ENCODE measurements around the gene ARID4A.

Gene ARID4A

GRCh38 chr14:58288106-58288792 is 10.1 kb upstream of the ARID4A start:
- H3K36me3 ChIP-seq (ENCODE audit: control insufficient read depth in 1 of 2, insufficient read depth in 2 of 2, low read length in 2 of 2) = peaks cover 22 to 65% of the 10 kb centered on the region in 2 donors
- H3K27ac ChIP-seq (ENCODE audit: low read depth, low read length) = no peak overlapping the region

GRCh38 chr14:58291646-58292045 is 6.7 kb upstream of the ARID4A start:
- H3K27me3 ChIP-seq (ENCODE audit: control insufficient read depth in 1 of 2, insufficient read depth in 2 of 2, low read length in 2 of 2) = no peaks in the 10 kb centered on the region
- H3K27ac ChIP-seq (ENCODE audit: low read depth, low read length) = no peak overlapping the region
- H3K4me3 ChIP-seq (ENCODE audit: low read depth in 1 of 2, low read length in 2 of 2) = no peak overlapping the region
- no peaks in the 10 kb centered on the region for H3K9me3 ChIP-seq (ENCODE audit: control insufficient read depth in 1 of 2, low read length in 2 of 2)
- H3K36me3 ChIP-seq (ENCODE audit: control insufficient read depth in 1 of 2, insufficient read depth in 2 of 2, low read length in 2 of 2) = peaks cover 21 to 63% of the 10 kb centered on the region in 2 donors
- no peak overlapping the region for H3K9ac ChIP-seq (ENCODE audit: low read depth in 1 of 2, low read length in 2 of 2)
- peaks cover 3 to 8% of the 10 kb centered on the region in 2 donors for H3K4me1 ChIP-seq (ENCODE audit: control insufficient read depth in 1 of 2, insufficient read depth in 2 of 2, low read length in 2 of 2)

More at GRCh38 chr14:58288106-58288792, 10.1 kb upstream of the ARID4A start:
- Histone ChIP-seq H3K9me3 (ENCODE audit: control insufficient read depth in 1 of 2, low read length in 2 of 2) (no peaks in the 10 kb centered on the region), H3K9ac (ENCODE audit: low read depth in 1 of 2, low read length in 2 of 2) (no peak overlapping the region), H3K27me3 (ENCODE audit: control insufficient read depth in 1 of 2, insufficient read depth in 2 of 2, low read length in 2 of 2) (no peaks in the 10 kb centered on the region), H3K4me3 (ENCODE audit: low read depth in 1 of 2, low read length in 2 of 2) (no peak overlapping the region), H3K4me1 (ENCODE audit: control insufficient read depth in 1 of 2, insufficient read depth in 2 of 2, low read length in 2 of 2) (peaks cover 0 to 15% of the 10 kb centered on the region in 2 donors)

DNA sequence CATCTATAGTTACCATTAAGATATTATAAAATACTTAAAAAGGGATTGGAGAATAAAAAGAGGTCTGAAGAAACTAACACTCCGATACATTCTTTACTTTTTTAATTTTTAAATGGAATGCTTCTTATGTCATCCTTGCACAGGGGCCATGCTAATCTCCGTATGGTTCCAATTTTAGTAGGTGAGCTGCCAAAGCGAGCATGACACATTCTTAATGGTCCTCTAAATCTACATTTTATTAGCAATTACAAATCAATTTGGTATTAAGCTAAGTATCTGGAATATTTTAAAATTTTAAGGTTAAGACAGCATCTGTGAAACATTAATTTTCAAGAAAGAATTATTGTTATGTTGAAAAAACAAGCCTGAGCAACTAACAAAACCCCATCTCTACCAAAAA is 6.2 kb upstream of the ARID4A start:
- Histone ChIP-seq H3K9me3 (ENCODE audit: control insufficient read depth in 1 of 2, low read length in 2 of 2) (no peaks in the 10 kb centered on the region), H3K36me3 (ENCODE audit: control insufficient read depth in 1 of 2, insufficient read depth in 2 of 2, low read length in 2 of 2) (peaks cover 21 to 61% of the 10 kb centered on the region in 2 donors), H3K4me3 (ENCODE audit: low read depth in 1 of 2, low read length in 2 of 2) (no peak overlapping the region), H3K27ac (ENCODE audit: low read depth, low read length) (no peak overlapping the region), H3K4me1 (ENCODE audit: control insufficient read depth in 1 of 2, insufficient read depth in 2 of 2, low read length in 2 of 2) (peaks cover 3 to 8% of the 10 kb centered on the region in 2 donors), H3K27me3 (ENCODE audit: control insufficient read depth in 1 of 2, insufficient read depth in 2 of 2, low read length in 2 of 2) (no peaks in the 10 kb centered on the region), H3K9ac (ENCODE audit: low read depth in 1 of 2, low read length in 2 of 2) (no peak overlapping the region)

DNA sequence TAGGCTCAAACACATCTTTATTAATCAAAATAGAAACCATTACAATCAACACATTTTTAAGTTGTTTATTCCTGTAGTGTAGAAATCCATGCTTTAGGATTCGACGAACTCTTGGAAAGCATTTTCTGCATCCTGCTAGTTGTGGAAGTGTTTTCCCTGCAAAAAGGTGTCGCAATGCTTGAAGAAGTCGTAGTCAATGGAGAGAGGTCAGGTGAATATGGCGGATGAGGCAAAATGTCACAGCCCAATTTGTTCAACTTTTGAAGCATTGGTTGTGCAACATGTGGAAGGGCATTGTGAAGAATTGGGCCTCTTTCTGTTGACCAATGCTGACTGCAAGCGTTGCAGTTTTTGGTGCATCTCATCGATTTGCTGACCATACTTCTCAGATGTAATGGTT is 4.2 kb upstream of the ARID4A start:
- no peak overlapping the region for H3K4me3 ChIP-seq (ENCODE audit: low read depth in 1 of 2, low read length in 2 of 2)
- no peak overlapping the region for H3K27ac ChIP-seq (ENCODE audit: low read depth, low read length)
- H3K9ac ChIP-seq (ENCODE audit: low read depth in 1 of 2, low read length in 2 of 2) = no peak overlapping the region
- H3K9me3 ChIP-seq (ENCODE audit: control insufficient read depth in 1 of 2, low read length in 2 of 2) = no peaks in the 10 kb centered on the region
- H3K27me3 ChIP-seq (ENCODE audit: control insufficient read depth in 1 of 2, insufficient read depth in 2 of 2, low read length in 2 of 2) = no peaks in the 10 kb centered on the region
- H3K4me1 ChIP-seq (ENCODE audit: control insufficient read depth in 1 of 2, insufficient read depth in 2 of 2, low read length in 2 of 2) = peaks cover 3 to 8% of the 10 kb centered on the region in 2 donors
- H3K36me3 ChIP-seq (ENCODE audit: control insufficient read depth in 1 of 2, insufficient read depth in 2 of 2, low read length in 2 of 2) = peaks cover 19 to 44% of the 10 kb centered on the region in 2 donors

- no peaks in the 10 kb centered on the region for H3K27me3 ChIP-seq (ENCODE audit: control insufficient read depth in 1 of 2, insufficient read depth in 2 of 2, low read length in 2 of 2)
- H3K4me3 ChIP-seq (ENCODE audit: low read depth in 1 of 2, low read length in 2 of 2) = peak overlapping the region; percentile 73 to 98
- peak overlapping the region; percentile 87 for H3K9ac ChIP-seq (ENCODE audit: low read depth in 1 of 2, low read length in 2 of 2)
- H3K9me3 ChIP-seq (ENCODE audit: control insufficient read depth in 1 of 2, low read length in 2 of 2) = no peaks in the 10 kb centered on the region
- peak overlapping the region; percentile 39 for H3K27ac ChIP-seq (ENCODE audit: low read depth, low read length)
- peaks cover 19 to 24% of the 10 kb centered on the region in 2 donors for H3K36me3 ChIP-seq (ENCODE audit: control insufficient read depth in 1 of 2, insufficient read depth in 2 of 2, low read length in 2 of 2)
- H3K4me1 ChIP-seq (ENCODE audit: control insufficient read depth in 1 of 2, insufficient read depth in 2 of 2, low read length in 2 of 2) = peaks cover 12 to 18% of the 10 kb centered on the region in 2 donors
These were observed 1.6 kb upstream of the ARID4A start for GRCh38 chr14:58296726-58297125.

GRCh38 chr14:58297412-58297761 is 968 bp upstream of the ARID4A start:
- Histone ChIP-seq H3K9me3 (ENCODE audit: control insufficient read depth in 1 of 2, low read length in 2 of 2) (no peaks in the 10 kb centered on the region), H3K4me3 (ENCODE audit: low read depth in 1 of 2, low read length in 2 of 2) (peak overlapping the region; percentile 73 to 98), H3K27ac (ENCODE audit: low read depth, low read length) (peak overlapping the region; percentile 96), H3K4me1 (ENCODE audit: control insufficient read depth in 1 of 2, insufficient read depth in 2 of 2, low read length in 2 of 2) (peaks cover 12 to 18% of the 10 kb centered on the region in 2 donors), H3K9ac (ENCODE audit: low read depth in 1 of 2, low read length in 2 of 2) (peak overlapping the region; percentile 87), H3K36me3 (ENCODE audit: control insufficient read depth in 1 of 2, insufficient read depth in 2 of 2, low read length in 2 of 2) (peaks cover 19 to 21% of the 10 kb centered on the region in 2 donors), H3K27me3 (ENCODE audit: control insufficient read depth in 1 of 2, insufficient read depth in 2 of 2, low read length in 2 of 2) (no peaks in the 10 kb centered on the region)

GRCh38 chr14:58297762-58298476 is 436 bp upstream of the ARID4A start:
- H3K36me3 ChIP-seq (ENCODE audit: control insufficient read depth in 1 of 2, insufficient read depth in 2 of 2, low read length in 2 of 2) = peaks cover 15 to 21% of the 10 kb centered on the region in 2 donors
- H3K9ac ChIP-seq (ENCODE audit: low read depth in 1 of 2, low read length in 2 of 2) = peak overlapping the region; percentile 87 to 97
- peaks cover 8 to 18% of the 10 kb centered on the region in 2 donors for H3K4me1 ChIP-seq (ENCODE audit: control insufficient read depth in 1 of 2, insufficient read depth in 2 of 2, low read length in 2 of 2)
- H3K27me3 ChIP-seq (ENCODE audit: control insufficient read depth in 1 of 2, insufficient read depth in 2 of 2, low read length in 2 of 2) = no peaks in the 10 kb centered on the region
- H3K9me3 ChIP-seq (ENCODE audit: control insufficient read depth in 1 of 2, low read length in 2 of 2) = no peaks in the 10 kb centered on the region
- peak overlapping the region; percentile 96 for H3K27ac ChIP-seq (ENCODE audit: low read depth, low read length)
- H3K4me3 ChIP-seq (ENCODE audit: low read depth in 1 of 2, low read length in 2 of 2) = peak overlapping the region; percentile 97 to 100

GRCh38 chr14:58299401-58300330 is 1.3 kb downstream of the ARID4A start:
- Histone ChIP-seq H3K4me3 (ENCODE audit: low read depth in 1 of 2, low read length in 2 of 2) (peak overlapping the region; percentile 97 to 100), H3K27me3 (ENCODE audit: control insufficient read depth in 1 of 2, insufficient read depth in 2 of 2, low read length in 2 of 2) (no peaks in the 10 kb centered on the region), H3K4me1 (ENCODE audit: control insufficient read depth in 1 of 2, insufficient read depth in 2 of 2, low read length in 2 of 2) (peaks cover 8 to 18% of the 10 kb centered on the region in 2 donors), H3K9ac (ENCODE audit: low read depth in 1 of 2, low read length in 2 of 2) (peak overlapping the region; percentile 92 to 97), H3K9me3 (ENCODE audit: control insufficient read depth in 1 of 2, low read length in 2 of 2) (no peaks in the 10 kb centered on the region), H3K36me3 (ENCODE audit: control insufficient read depth in 1 of 2, insufficient read depth in 2 of 2, low read length in 2 of 2) (peaks cover 13 to 16% of the 10 kb centered on the region in 2 donors), H3K27ac (ENCODE audit: low read depth, low read length) (peak overlapping the region; percentile 80)

- H3K27ac ChIP-seq (ENCODE audit: low read depth, low read length) = no peak overlapping the region
- no peak overlapping the region for H3K4me3 ChIP-seq (ENCODE audit: low read depth in 1 of 2, low read length in 2 of 2)
- H3K36me3 ChIP-seq (ENCODE audit: control insufficient read depth in 1 of 2, insufficient read depth in 2 of 2, low read length in 2 of 2) = peaks cover 12 to 18% of the 10 kb centered on the region in 2 donors
- H3K27me3 ChIP-seq (ENCODE audit: control insufficient read depth in 1 of 2, insufficient read depth in 2 of 2, low read length in 2 of 2) = no peaks in the 10 kb centered on the region
- peaks cover 8 to 11% of the 10 kb centered on the region in 2 donors for H3K4me1 ChIP-seq (ENCODE audit: control insufficient read depth in 1 of 2, insufficient read depth in 2 of 2, low read length in 2 of 2)
- no peak overlapping the region for H3K9ac ChIP-seq (ENCODE audit: low read depth in 1 of 2, low read length in 2 of 2)
- H3K9me3 ChIP-seq (ENCODE audit: control insufficient read depth in 1 of 2, low read length in 2 of 2) = no peaks in the 10 kb centered on the region
These were observed 3.1 kb downstream of the ARID4A start for GRCh38 chr14:58301416-58301815.
